SK-N-SH (cell line): ENCODE data around the gene LIMK1. TPM values are rescaled to one million over a fixed set of nuclear protein-coding genes. Genes with fewer than 3 reads are reported as not detected.
A peak's percentile ranks its signal among the peaks of the same experiment; 100 is the strongest.

ENCODE experiments used
- CTCF ChIA-PET: fragments of 300-600, 350-600 bp; formaldehyde crosslinking; extraction: SDS; loops from one replicate; lab custom pipeline; 2021; lab: Yijun Ruan, JAX
- POLR2A ChIA-PET: fragments of 350-600 bp; sonication (Branson Sonifier 250); formaldehyde crosslinking; extraction: SDS; loops from one replicate; lab custom pipeline; 2020; ENCODE audit warnings: antibody characterized with exemption, inconsistent platforms; lab: Yijun Ruan, JAX
- DNase-seq: peaks from one replicate; pipeline ENCODE4 v3.0.0; 2012
- H2AFZ ChIP-seq: fragments of 200-600 bp; sonication (generic); 2 replicates; pipeline ENCODE4 v1.8.1; 2016; ENCODE audit warnings: antibody characterized with exemption, mild to moderate bottlenecking, low read depth
- H3F3A ChIP-seq: fragments of 200-600 bp; sonication (generic); replicated peaks from 2 replicates; pipeline ENCODE3; 2016; ENCODE audit warnings: antibody characterized with exemption, mild to moderate bottlenecking; ENCODE audit not compliant: insufficient read depth
- H3K27ac ChIP-seq, 2 experiments: fragments of 200-500 bp in 1 of 2; fragments of 200-600 bp in 1 of 2; sonication (Bioruptor generic) in 1 of 2; sonication (generic), shearing (Covaris generic) in 1 of 2; 2 replicates each; pipeline versions ENCODE4 v1.5.1 to v1.6.1; 2014 to 2016; ENCODE audit warnings: low read depth in 2 of 2, inconsistent platforms in 1 of 2, low read length in 1 of 2, mild to moderate bottlenecking in 1 of 2, mixed read lengths in 1 of 2
- H3K27me3 ChIP-seq: fragments of 200-600 bp; sonication (generic), shearing (Covaris generic); 2 replicates; pipeline ENCODE4 v1.6.1; 2016; ENCODE audit warnings: mixed run types; ENCODE audit not compliant: insufficient read depth
- H3K36me3 ChIP-seq, 2 experiments: fragments of 200-500 bp in 1 of 2; fragments of 200-600 bp in 1 of 2; sonication (Bioruptor generic) in 1 of 2; sonication (generic) in 1 of 2; replicated peaks in 1 of 2; 2 replicates each; pipeline versions ENCODE3 to v1.5.1; 2014 to 2016; ENCODE audit warnings: low read length in 1 of 2, mild to moderate bottlenecking in 1 of 2; ENCODE audit not compliant: insufficient read depth in 2 of 2, control insufficient read depth in 1 of 2
- H3K4me1 ChIP-seq, 2 experiments: fragments of 200-500 bp in 1 of 2; fragments of 200-600 bp in 1 of 2; sonication (Bioruptor generic) in 1 of 2; sonication (generic), shearing (Covaris generic) in 1 of 2; 2 replicates each; pipeline versions ENCODE4 v1.5.1 to v1.6.1; 2014 to 2016; ENCODE audit warnings: low read depth in 1 of 2, low read length in 1 of 2, mixed run types in 1 of 2; ENCODE audit not compliant: insufficient read depth in 2 of 2, control insufficient read depth in 1 of 2
- H3K4me2 ChIP-seq: fragments of 200-600 bp; sonication (generic), shearing (Covaris generic); 2 replicates; pipeline ENCODE4 v1.6.1; 2017; ENCODE audit warnings: mixed run types
- H3K4me3 ChIP-seq, 2 experiments: fragments of 200-500 bp in 1 of 2; fragments of 200-600 bp in 1 of 2; sonication (Bioruptor generic) in 1 of 2; sonication (generic), shearing (Covaris generic) in 1 of 2; 2 replicates each; pipeline versions ENCODE4 v1.5.1 to v1.8.1; 2014 to 2016; ENCODE audit warnings: low read depth in 2 of 2, inconsistent platforms in 1 of 2, low read length in 1 of 2, mild to moderate bottlenecking in 1 of 2, mixed read lengths in 1 of 2, moderate library complexity in 1 of 2
- H3K79me2 ChIP-seq: fragments of 200-600 bp; sonication (generic); 2 replicates; pipeline ENCODE4 v1.8.1; 2017; ENCODE audit warnings: mild to moderate bottlenecking; ENCODE audit not compliant: insufficient read depth
- H3K9ac ChIP-seq: fragments of 200-600 bp; sonication (generic); 2 replicates; pipeline ENCODE4 v1.6.1; 2017; ENCODE audit warnings: mixed run types
- H3K9me2 ChIP-seq: fragments of 200-600 bp; sonication (generic); 2 replicates; pipeline ENCODE4 v1.6.1; 2017; ENCODE audit warnings: mixed run types
- H3K9me3 ChIP-seq: fragments of 200-600 bp; sonication (generic); 2 replicates; pipeline ENCODE4 v1.6.1; 2017; ENCODE audit warnings: mixed run types, mild to moderate bottlenecking, moderate library complexity
- H4K20me1 ChIP-seq: fragments of 200-600 bp; sonication (generic); 2 replicates; pipeline ENCODE4 v1.6.1; 2017; ENCODE audit warnings: mild to moderate bottlenecking, mixed run types; ENCODE audit not compliant: insufficient read depth
- EP300 ChIP-seq, 2 experiments: IDR thresholded peaks; 2 replicates each; pipeline versions ENCODE4 v1.4.0 to v1.6.1; 2012; ENCODE audit warnings: borderline replicate concordance in 1 of 2, low read depth in 1 of 2, low read length in 1 of 2
- FOSL2 ChIP-seq: IDR thresholded peaks from 2 replicates; pipeline ENCODE4 v1.4.0; 2012; ENCODE audit warnings: low read depth, mild to moderate bottlenecking, moderate library complexity, borderline replicate concordance
- GATA2 ChIP-seq: sonication (generic); formaldehyde crosslinking; IDR thresholded peaks from 2 replicates; pipeline ENCODE4 v1.5.0; 2020; ENCODE audit warnings: mild to moderate bottlenecking, missing genetic modification reagents
- NRF1 ChIP-seq: IDR thresholded peaks from 2 replicates; pipeline ENCODE4 v1.6.1; 2012; ENCODE audit warnings: low read depth, mild to moderate bottlenecking, low read length
- RXRA ChIP-seq: IDR thresholded peaks from 2 replicates; pipeline ENCODE4 v1.4.0; 2012; ENCODE audit warnings: low read depth, mild to moderate bottlenecking, borderline replicate concordance
- SMC3 ChIP-seq: IDR thresholded peaks from 2 replicates; pipeline ENCODE4 v1.6.1; 2012; ENCODE audit warnings: low read depth, low read length, improper control_type of control experiment
- WGBS: methylation state at CpG from one replicate; pipeline ENCODE4 v1.1.6; 2017; ENCODE audit warnings: low lambda C conversion rate; 5-methylcytosine and 5-hydroxymethylcytosine counted together
- polyA plus RNA-seq, 3 experiments: library from polyadenylated mRNA; depleted of rRNA; stranded (reverse); fragments of >200 nt; gene quantifications; 2 replicates each; pipeline ENCODE4 v1.2.3, GENCODE V29; 2012
- TF ChIP-seq, protein P1 (sequence below): IDR thresholded peaks from 2 replicates; pipeline ENCODE4; 2012
- TF ChIP-seq, protein P2 (sequence below): IDR thresholded peaks from 2 replicates; pipeline ENCODE4 v1.4.0; 2012; ENCODE audit warnings: low read depth, borderline replicate concordance
- TF ChIP-seq, protein P3 (sequence below): IDR thresholded peaks from 2 replicates; pipeline ENCODE4 v1.4.0; 2012; ENCODE audit warnings: low read depth, borderline replicate concordance
- TF ChIP-seq, protein P4 (sequence below): fragments of 150-350 bp; IDR thresholded peaks from 2 replicates; pipeline ENCODE4 v1.6.1; 2016; ENCODE audit warnings: mild to moderate bottlenecking, low read depth, low read length
- TF ChIP-seq, protein P5 (sequence below): IDR thresholded peaks from 2 replicates; pipeline ENCODE4 v1.4.0; 2012; ENCODE audit warnings: low read depth
- TF ChIP-seq, protein P6 (sequence below): IDR thresholded peaks from 2 replicates; pipeline ENCODE4 v1.6.1; 2012; ENCODE audit warnings: mild to moderate bottlenecking, low read depth, low read length, moderate library complexity

The LIMK1 gene
- polyA plus RNA-seq, 1 of the 3 experiments (the other 2 are of a cell fraction): 86.6 TPM

DNA sequence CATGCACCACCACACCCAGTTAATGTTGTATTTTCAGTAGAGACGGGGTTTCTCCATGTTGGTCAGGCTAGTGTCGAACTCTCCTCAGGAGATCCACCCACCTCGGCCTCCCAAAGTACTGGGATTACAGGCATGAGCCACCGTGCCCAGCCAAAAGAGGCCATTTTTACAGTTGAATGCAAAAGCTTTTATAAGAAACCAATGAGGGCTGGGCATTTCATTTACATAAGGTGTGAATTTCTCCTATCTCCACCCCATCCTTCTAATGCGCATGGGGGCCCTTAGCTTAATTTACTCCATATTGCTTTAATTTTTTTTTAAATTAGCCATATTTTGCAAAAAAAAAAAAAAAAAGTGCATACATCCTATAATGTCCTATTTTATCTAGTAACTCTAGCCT, 65.5 kb downstream of the LIMK1 start:
- POLR2A ChIA-PET: interaction anchor here (1.2 kb wide), 1 partner anchor 26 kb away, joined by 4 read pairs; the partner anchor contains the start of gene EIF4H
- no peaks in the 10 kb centered on the region for H3K9me2 ChIP-seq
- no peaks in the 10 kb centered on the region for H4K20me1 ChIP-seq
- no peak overlapping the region for H3K4me3 ChIP-seq
- 91% methylated on average over 5 of the region's 5 CpGs for WGBS
- peak overlapping the region in 1 of 2 experiments; percentile 58; a peak in 2 of 4 replicates for H3K27ac ChIP-seq
- H2AFZ ChIP-seq: no peak overlapping the region
- H3K4me2 ChIP-seq: no peak overlapping the region
- no peaks in the 10 kb centered on the region for H3F3A ChIP-seq
- no peak for DNase-seq
- CTCF ChIA-PET: interaction anchor here (1.0 to 1.6 kb wide), 7 partner anchors 9 to 414 kb away, joined by 3 to 6 read pairs (median 4); no protein-coding TSS in a partner anchor
- H3K79me2 ChIP-seq: no peaks in the 10 kb centered on the region
- H3K36me3 ChIP-seq: no peaks in the 10 kb centered on the region
- no peak for TF ChIP-seq FOSL2
- TF ChIP-seq, all 33 proteins: peak for 0
- no peaks in the 10 kb centered on the region for H3K9me3 ChIP-seq
- peaks cover 0 to 2% of the 10 kb centered on the region in 2 experiments; a peak in 1 of 4 replicates for H3K4me1 ChIP-seq
- no peak overlapping the region for H3K9ac ChIP-seq
- H3K27me3 ChIP-seq: no peaks in the 10 kb centered on the region

DNA sequence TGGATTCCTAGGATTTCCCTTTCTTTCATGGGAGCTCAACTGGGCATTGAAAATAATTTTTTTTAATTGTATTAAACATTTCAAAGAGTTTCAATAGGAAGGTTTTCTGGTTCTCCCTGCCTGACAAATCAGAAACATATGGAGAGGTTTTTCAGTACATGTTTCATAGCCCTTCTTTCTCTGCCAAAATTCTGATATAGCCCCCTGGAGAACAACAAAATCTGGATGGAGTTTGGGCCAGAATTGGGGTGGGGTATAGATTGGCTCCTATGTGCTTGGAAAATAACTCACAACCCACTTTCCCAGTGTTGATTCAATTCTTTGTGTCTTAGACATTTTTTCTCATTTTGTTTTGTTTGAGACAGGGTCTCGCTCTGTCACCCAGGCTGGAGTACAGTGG, 66.0 kb downstream of the LIMK1 start:
- no peak overlapping the region for H3K9ac ChIP-seq
- TF ChIP-seq NRF1: no peak
- TF ChIP-seq SMC3: no peak
- TF ChIP-seq, protein P1, sequence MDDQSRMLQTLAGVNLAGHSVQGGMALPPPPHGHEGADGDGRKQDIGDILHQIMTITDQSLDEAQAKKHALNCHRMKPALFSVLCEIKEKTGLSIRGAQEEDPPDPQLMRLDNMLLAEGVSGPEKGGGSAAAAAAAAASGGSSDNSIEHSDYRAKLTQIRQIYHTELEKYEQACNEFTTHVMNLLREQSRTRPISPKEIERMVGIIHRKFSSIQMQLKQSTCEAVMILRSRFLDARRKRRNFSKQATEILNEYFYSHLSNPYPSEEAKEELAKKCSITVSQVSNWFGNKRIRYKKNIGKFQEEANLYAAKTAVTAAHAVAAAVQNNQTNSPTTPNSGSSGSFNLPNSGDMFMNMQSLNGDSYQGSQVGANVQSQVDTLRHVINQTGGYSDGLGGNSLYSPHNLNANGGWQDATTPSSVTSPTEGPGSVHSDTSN: no peak
- TF ChIP-seq, protein P2, sequence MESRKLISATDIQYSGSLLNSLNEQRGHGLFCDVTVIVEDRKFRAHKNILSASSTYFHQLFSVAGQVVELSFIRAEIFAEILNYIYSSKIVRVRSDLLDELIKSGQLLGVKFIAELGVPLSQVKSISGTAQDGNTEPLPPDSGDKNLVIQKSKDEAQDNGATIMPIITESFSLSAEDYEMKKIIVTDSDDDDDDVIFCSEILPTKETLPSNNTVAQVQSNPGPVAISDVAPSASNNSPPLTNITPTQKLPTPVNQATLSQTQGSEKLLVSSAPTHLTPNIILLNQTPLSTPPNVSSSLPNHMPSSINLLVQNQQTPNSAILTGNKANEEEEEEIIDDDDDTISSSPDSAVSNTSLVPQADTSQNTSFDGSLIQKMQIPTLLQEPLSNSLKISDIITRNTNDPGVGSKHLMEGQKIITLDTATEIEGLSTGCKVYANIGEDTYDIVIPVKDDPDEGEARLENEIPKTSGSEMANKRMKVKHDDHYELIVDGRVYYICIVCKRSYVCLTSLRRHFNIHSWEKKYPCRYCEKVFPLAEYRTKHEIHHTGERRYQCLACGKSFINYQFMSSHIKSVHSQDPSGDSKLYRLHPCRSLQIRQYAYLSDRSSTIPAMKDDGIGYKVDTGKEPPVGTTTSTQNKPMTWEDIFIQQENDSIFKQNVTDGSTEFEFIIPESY: no peak
- TF ChIP-seq EP300 (IDR thresholded peaks at IDR 0.05; ENCODE audit: borderline replicate concordance in 1 of 2, low read depth in 1 of 2, low read length in 1 of 2): no peak
- TF ChIP-seq, protein P3, sequence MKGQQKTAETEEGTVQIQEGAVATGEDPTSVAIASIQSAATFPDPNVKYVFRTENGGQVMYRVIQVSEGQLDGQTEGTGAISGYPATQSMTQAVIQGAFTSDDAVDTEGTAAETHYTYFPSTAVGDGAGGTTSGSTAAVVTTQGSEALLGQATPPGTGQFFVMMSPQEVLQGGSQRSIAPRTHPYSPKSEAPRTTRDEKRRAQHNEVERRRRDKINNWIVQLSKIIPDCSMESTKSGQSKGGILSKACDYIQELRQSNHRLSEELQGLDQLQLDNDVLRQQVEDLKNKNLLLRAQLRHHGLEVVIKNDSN: no peak
- TF ChIP-seq GATA2 (CRISPR knock-in tag): no peak
- TF ChIP-seq, protein P4, sequence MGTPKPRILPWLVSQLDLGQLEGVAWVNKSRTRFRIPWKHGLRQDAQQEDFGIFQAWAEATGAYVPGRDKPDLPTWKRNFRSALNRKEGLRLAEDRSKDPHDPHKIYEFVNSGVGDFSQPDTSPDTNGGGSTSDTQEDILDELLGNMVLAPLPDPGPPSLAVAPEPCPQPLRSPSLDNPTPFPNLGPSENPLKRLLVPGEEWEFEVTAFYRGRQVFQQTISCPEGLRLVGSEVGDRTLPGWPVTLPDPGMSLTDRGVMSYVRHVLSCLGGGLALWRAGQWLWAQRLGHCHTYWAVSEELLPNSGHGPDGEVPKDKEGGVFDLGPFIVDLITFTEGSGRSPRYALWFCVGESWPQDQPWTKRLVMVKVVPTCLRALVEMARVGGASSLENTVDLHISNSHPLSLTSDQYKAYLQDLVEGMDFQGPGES: no peak
- TF ChIP-seq, protein P5, sequence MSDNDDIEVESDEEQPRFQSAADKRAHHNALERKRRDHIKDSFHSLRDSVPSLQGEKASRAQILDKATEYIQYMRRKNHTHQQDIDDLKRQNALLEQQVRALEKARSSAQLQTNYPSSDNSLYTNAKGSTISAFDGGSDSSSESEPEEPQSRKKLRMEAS: no peak
- TF ChIP-seq RXRA: no peak
- no peak for TF ChIP-seq FOSL2
- TF ChIP-seq, protein P6, sequence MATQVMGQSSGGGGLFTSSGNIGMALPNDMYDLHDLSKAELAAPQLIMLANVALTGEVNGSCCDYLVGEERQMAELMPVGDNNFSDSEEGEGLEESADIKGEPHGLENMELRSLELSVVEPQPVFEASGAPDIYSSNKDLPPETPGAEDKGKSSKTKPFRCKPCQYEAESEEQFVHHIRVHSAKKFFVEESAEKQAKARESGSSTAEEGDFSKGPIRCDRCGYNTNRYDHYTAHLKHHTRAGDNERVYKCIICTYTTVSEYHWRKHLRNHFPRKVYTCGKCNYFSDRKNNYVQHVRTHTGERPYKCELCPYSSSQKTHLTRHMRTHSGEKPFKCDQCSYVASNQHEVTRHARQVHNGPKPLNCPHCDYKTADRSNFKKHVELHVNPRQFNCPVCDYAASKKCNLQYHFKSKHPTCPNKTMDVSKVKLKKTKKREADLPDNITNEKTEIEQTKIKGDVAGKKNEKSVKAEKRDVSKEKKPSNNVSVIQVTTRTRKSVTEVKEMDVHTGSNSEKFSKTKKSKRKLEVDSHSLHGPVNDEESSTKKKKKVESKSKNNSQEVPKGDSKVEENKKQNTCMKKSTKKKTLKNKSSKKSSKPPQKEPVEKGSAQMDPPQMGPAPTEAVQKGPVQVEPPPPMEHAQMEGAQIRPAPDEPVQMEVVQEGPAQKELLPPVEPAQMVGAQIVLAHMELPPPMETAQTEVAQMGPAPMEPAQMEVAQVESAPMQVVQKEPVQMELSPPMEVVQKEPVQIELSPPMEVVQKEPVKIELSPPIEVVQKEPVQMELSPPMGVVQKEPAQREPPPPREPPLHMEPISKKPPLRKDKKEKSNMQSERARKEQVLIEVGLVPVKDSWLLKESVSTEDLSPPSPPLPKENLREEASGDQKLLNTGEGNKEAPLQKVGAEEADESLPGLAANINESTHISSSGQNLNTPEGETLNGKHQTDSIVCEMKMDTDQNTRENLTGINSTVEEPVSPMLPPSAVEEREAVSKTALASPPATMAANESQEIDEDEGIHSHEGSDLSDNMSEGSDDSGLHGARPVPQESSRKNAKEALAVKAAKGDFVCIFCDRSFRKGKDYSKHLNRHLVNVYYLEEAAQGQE: no peak
- CTCF ChIA-PET: interaction anchor here (1.0 to 1.6 kb wide), 7 partner anchors 9 to 415 kb away, joined by 3 to 6 read pairs (median 4); no protein-coding TSS in a partner anchor

More for the DNA sequence above, 66.0 kb downstream of the LIMK1 start:
- no peak for DNase-seq
- 100% methylated on average over 1 of the region's 1 CpG for WGBS
- H3K4me1 ChIP-seq: peaks cover 0 to 2% of the 10 kb centered on the region in 2 experiments; a peak in 1 of 4 replicates
- H2AFZ ChIP-seq: no peak overlapping the region
- H3K79me2 ChIP-seq: no peaks in the 10 kb centered on the region
- H4K20me1 ChIP-seq: no peaks in the 10 kb centered on the region
- H3K4me2 ChIP-seq: no peak overlapping the region
- H3K9me2 ChIP-seq: no peaks in the 10 kb centered on the region
- no peaks in the 10 kb centered on the region for H3F3A ChIP-seq
- no peaks in the 10 kb centered on the region for H3K27me3 ChIP-seq
- H3K36me3 ChIP-seq: no peaks in the 10 kb centered on the region
- H3K9me3 ChIP-seq: no peaks in the 10 kb centered on the region
- H3K27ac ChIP-seq: peak overlapping the region in 1 of 2 experiments; percentile 58; a peak in 2 of 4 replicates
- POLR2A ChIA-PET: interaction anchor here (1.2 kb wide), 1 partner anchor 25 kb away, joined by 4 read pairs; the partner anchor contains the start of gene EIF4H
- H3K4me3 ChIP-seq: no peak overlapping the region
